Measurements from ENCODE around the gene MYRIP. TPM values are rescaled to one million over a fixed set of nuclear protein-coding genes. Genes with fewer than 3 reads are reported as not detected.

The MYRIP gene
- total RNA-seq, 1 experiment from 2014 or later: 0.59 TPM

DNA sequence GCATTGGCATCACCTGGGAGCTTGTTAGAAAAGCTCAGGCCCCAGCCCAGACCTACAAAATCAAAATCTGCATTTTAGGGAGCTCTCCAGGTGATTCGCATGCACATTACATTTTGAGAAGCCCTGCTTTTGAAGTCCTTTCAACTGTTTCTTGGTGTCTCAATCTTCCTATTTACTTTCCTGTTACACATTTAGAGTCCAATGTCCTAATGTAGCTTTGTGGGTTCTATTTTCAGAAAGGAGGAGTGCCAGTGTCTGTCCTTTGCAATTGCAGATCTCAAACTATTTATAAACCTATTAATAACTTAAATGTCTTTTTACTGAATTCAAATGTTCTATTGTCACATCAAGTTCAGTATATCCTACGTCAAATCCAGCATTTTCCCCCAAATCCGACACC is 27.8 kb upstream of the MYRIP start:
- no peak for TF ChIP-seq CTCF (IDR thresholded peaks at IDR 0.05; ENCODE audit: insufficient read depth in 1 of 2, low read depth in 1 of 2, low read length in 1 of 2, severe bottlenecking in 1 of 2, unreplicated experiment in 1 of 2)
- Mint-ChIP-seq H3K9me3 (ENCODE audit: unreplicated experiment) (no peaks in the 10 kb centered on the region), H3K36me3 (ENCODE audit: insufficient read depth, unreplicated experiment) (no peaks in the 10 kb centered on the region), H3K27ac (ENCODE audit: unreplicated experiment) (no peak overlapping the region), H3K27me3 (ENCODE audit: insufficient read depth, unreplicated experiment) (peaks cover 13% of the 10 kb centered on the region), H3K4me1 (ENCODE audit: low read depth, unreplicated experiment) (no peaks in the 10 kb centered on the region), H3K4me3 (ENCODE audit: unreplicated experiment) (no peak overlapping the region)
- POLR2A ChIA-PET: no interaction called here
- H3K4me1 ChIP-seq: no peaks in the 10 kb centered on the region
- no peak overlapping the region for H3K4me3 ChIP-seq (ENCODE audit: low read depth, low read length)
- intact Hi-C loops (cut with micrococcal nuclease; ENCODE audit: unreplicated experiment): no loop called here
- no TSS peak for BruUV-seq (replicated peaks)
- no peaks in the 10 kb centered on the region for H3K9me3 ChIP-seq
- H3K27me3 ChIP-seq (replicated peaks; ENCODE audit: control insufficient read depth, insufficient read depth, low read length): no peaks in the 10 kb centered on the region
- H3K36me3 ChIP-seq (ENCODE audit: control insufficient read depth, insufficient read depth, low read length): no peaks in the 10 kb centered on the region
- CTCF ChIA-PET: no interaction called here
- DNase-seq: no peak

DNA sequence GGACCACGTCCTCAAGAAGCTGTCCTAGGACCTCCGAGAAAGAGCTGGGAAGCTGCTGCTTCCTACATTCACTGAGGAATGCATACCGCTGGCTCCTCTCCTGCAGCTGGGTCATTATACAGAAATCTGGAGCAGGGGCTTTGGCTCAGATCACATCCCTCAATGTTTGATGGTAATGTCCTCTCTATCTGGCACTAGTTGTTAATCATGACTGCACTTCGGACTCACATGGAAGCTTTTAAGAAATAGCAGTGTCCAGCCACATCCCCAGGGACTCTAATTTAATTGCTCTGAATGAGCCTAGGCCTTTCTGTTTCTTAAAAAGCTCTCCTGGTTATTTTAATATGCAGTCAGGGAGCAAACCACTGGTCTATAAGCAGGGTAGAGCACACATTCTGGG is 25.7 kb upstream of the MYRIP start:
- TF ChIP-seq CTCF (IDR thresholded peaks at IDR 0.05; ENCODE audit: insufficient read depth in 1 of 2, low read depth in 1 of 2, low read length in 1 of 2, severe bottlenecking in 1 of 2, unreplicated experiment in 1 of 2): no peak
- no peak overlapping the region for H3K4me3 Mint-ChIP-seq (ENCODE audit: unreplicated experiment)
- DNase-seq: no peak
- H3K36me3 Mint-ChIP-seq (ENCODE audit: insufficient read depth, unreplicated experiment): no peaks in the 10 kb centered on the region
- no peaks in the 10 kb centered on the region for H3K9me3 ChIP-seq
- H3K36me3 ChIP-seq (ENCODE audit: control insufficient read depth, insufficient read depth, low read length): no peaks in the 10 kb centered on the region
- H3K27ac Mint-ChIP-seq (ENCODE audit: unreplicated experiment): no peak overlapping the region
- H3K4me1 Mint-ChIP-seq (ENCODE audit: low read depth, unreplicated experiment): no peaks in the 10 kb centered on the region
- no peaks in the 10 kb centered on the region for H3K27me3 ChIP-seq (replicated peaks; ENCODE audit: control insufficient read depth, insufficient read depth, low read length)
- H3K9me3 Mint-ChIP-seq (ENCODE audit: unreplicated experiment): no peaks in the 10 kb centered on the region
- no peaks in the 10 kb centered on the region for H3K4me1 ChIP-seq
- ChIA-PET POLR2A (no interaction called here), CTCF (no interaction called here)
- no TSS peak for BruUV-seq (replicated peaks)
- H3K27me3 Mint-ChIP-seq (ENCODE audit: insufficient read depth, unreplicated experiment): peaks cover 13% of the 10 kb centered on the region
- H3K4me3 ChIP-seq (ENCODE audit: low read depth, low read length): no peak overlapping the region
- intact Hi-C loops (cut with micrococcal nuclease; ENCODE audit: unreplicated experiment): no loop called here

DNA sequence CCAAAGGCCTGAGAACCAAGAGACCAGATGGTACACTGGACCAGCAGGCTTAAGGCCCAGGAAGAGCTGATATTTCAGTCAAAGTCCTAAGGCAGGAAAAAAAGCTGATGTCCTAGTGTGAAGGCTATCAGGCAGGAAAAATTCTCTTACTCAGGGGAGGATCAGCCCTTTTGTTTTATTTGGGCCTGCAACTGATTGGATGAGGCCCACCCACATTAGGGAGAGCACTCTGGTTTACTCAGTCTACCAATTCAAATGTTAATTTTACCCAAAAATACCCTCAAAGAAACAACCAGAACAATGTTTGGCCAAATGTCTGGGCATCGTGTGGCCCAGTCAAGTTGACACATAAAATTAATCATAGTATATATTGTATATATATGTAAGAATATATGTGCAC is 24.5 kb upstream of the MYRIP start:
- no peaks in the 10 kb centered on the region for H3K4me1 ChIP-seq
- H3K36me3 ChIP-seq (ENCODE audit: control insufficient read depth, insufficient read depth, low read length): no peaks in the 10 kb centered on the region
- Mint-ChIP-seq H3K36me3 (ENCODE audit: insufficient read depth, unreplicated experiment) (no peaks in the 10 kb centered on the region), H3K9me3 (ENCODE audit: unreplicated experiment) (no peaks in the 10 kb centered on the region), H3K27ac (ENCODE audit: unreplicated experiment) (no peak overlapping the region), H3K4me3 (ENCODE audit: unreplicated experiment) (no peak overlapping the region), H3K4me1 (ENCODE audit: low read depth, unreplicated experiment) (no peaks in the 10 kb centered on the region), H3K27me3 (ENCODE audit: insufficient read depth, unreplicated experiment) (peaks cover 13% of the 10 kb centered on the region)
- DNase-seq: no peak
- intact Hi-C loops (cut with micrococcal nuclease; ENCODE audit: unreplicated experiment): no loop called here
- H3K27me3 ChIP-seq (replicated peaks; ENCODE audit: control insufficient read depth, insufficient read depth, low read length): no peaks in the 10 kb centered on the region
- ChIA-PET POLR2A (no interaction called here), CTCF (no interaction called here)
- no TSS peak for BruUV-seq (replicated peaks)
- H3K9me3 ChIP-seq: no peaks in the 10 kb centered on the region
- TF ChIP-seq CTCF (IDR thresholded peaks at IDR 0.05; ENCODE audit: insufficient read depth in 1 of 2, low read depth in 1 of 2, low read length in 1 of 2, severe bottlenecking in 1 of 2, unreplicated experiment in 1 of 2): no peak
- no peak overlapping the region for H3K4me3 ChIP-seq (ENCODE audit: low read depth, low read length)
